Chondrocyte (in vitro differentiated cells): Measurements from ENCODE around the gene IL17RB. TPM values are rescaled to one million over a fixed set of nuclear protein-coding genes. Genes with fewer than 3 reads are reported as not detected.

Source experiments
- DNase-seq: peaks from one replicate; pipeline ENCODE4 v3.0.0; 2021; ENCODE audit warnings: mixed read lengths, low spot score
- H3K27ac Mint-ChIP-seq: one replicate; pipeline ENCODE4 v1.8.0; 2021; ENCODE audit warnings: mild to moderate bottlenecking, moderate library complexity, mixed read lengths; ENCODE audit not compliant: unreplicated experiment
- H3K27me3 Mint-ChIP-seq: 2 replicates; pipeline ENCODE4 v1.8.0; 2021; ENCODE audit warnings: low read depth, mixed read lengths
- H3K36me3 Mint-ChIP-seq: 2 replicates; pipeline ENCODE4 v1.8.0; 2021; ENCODE audit warnings: low read depth, mixed read lengths
- H3K4me1 Mint-ChIP-seq: 2 replicates; pipeline ENCODE4 v1.8.0; 2021; ENCODE audit warnings: low read depth, mild to moderate bottlenecking, mixed read lengths
- H3K4me3 Mint-ChIP-seq: one replicate; pipeline ENCODE4 v1.8.0; 2021; ENCODE audit warnings: mild to moderate bottlenecking, moderate library complexity, mixed read lengths; ENCODE audit not compliant: unreplicated experiment
- H3K9me3 Mint-ChIP-seq: 2 replicates; pipeline ENCODE4 v1.8.0; 2021; ENCODE audit warnings: low read depth, mixed read lengths
- CTCF ChIP-seq: fragments of 200-600 bp; sonication (generic); IDR thresholded peaks from 2 replicates; pipeline ENCODE4 v1.5.0; 2021; ENCODE audit warnings: antibody characterized with exemption, mild to moderate bottlenecking, moderate library complexity
- total RNA-seq: library from RNA; stranded (reverse); gene quantifications from 3 replicates; pipeline ENCODE4 v1.2.1, GENCODE V29; 2021

The IL17RB gene
- total RNA-seq, 1 donor from 2014 or later, result 0.22 TPM

- Mint-ChIP-seq H3K27ac (no peak overlapping the region), H3K4me1 (no peaks in the 10 kb centered on the region), H3K9me3 (no peaks in the 10 kb centered on the region), H3K4me3 (no peak overlapping the region), H3K27me3 (no peaks in the 10 kb centered on the region), H3K36me3 (no peaks in the 10 kb centered on the region)
- no peak for TF ChIP-seq CTCF
- no peak for DNase-seq
Measured at GRCh38 chr3:53823956-53824657, 22.3 kb upstream of the IL17RB start.

GRCh38 chr3:53824795-53825194 is 21.6 kb upstream of the IL17RB start:
- Mint-ChIP-seq H3K4me3 (no peak overlapping the region), H3K9me3 (no peaks in the 10 kb centered on the region), H3K36me3 (no peaks in the 10 kb centered on the region), H3K27ac (no peak overlapping the region), H3K27me3 (no peaks in the 10 kb centered on the region), H3K4me1 (no peaks in the 10 kb centered on the region)
- no peak for TF ChIP-seq CTCF
- DNase-seq, result no peak

- Mint-ChIP-seq H3K27ac (no peak overlapping the region), H3K36me3 (no peaks in the 10 kb centered on the region), H3K27me3 (no peaks in the 10 kb centered on the region), H3K4me3 (no peak overlapping the region), H3K4me1 (no peaks in the 10 kb centered on the region), H3K9me3 (no peaks in the 10 kb centered on the region)
- DNase-seq, result no peak
- no peak for TF ChIP-seq CTCF
Measured at GRCh38 chr3:53826048-53826447, 20.3 kb upstream of the IL17RB start.

GRCh38 chr3:53828581-53828980 is 17.8 kb upstream of the IL17RB start:
- Mint-ChIP-seq H3K27me3 (no peaks in the 10 kb centered on the region), H3K36me3 (no peaks in the 10 kb centered on the region), H3K27ac (no peak overlapping the region), H3K9me3 (no peaks in the 10 kb centered on the region), H3K4me3 (no peak overlapping the region), H3K4me1 (no peaks in the 10 kb centered on the region)
- no peak for DNase-seq
- TF ChIP-seq CTCF, result no peak

GRCh38 chr3:53829605-53830004 is 16.8 kb upstream of the IL17RB start:
- Mint-ChIP-seq H3K27me3 (no peaks in the 10 kb centered on the region), H3K27ac (no peak overlapping the region), H3K4me3 (no peak overlapping the region), H3K4me1 (no peaks in the 10 kb centered on the region), H3K9me3 (no peaks in the 10 kb centered on the region), H3K36me3 (no peaks in the 10 kb centered on the region)
- DNase-seq, result no peak
- TF ChIP-seq CTCF, result no peak
